Activated CD4-positive, alpha-beta T cell treated with anti-CD3 and anti-CD28 coated beads, Interleukin-2, amount 10 ng/mL, durations not matched to agents 24 days and 14 days (primary cell): ENCODE data around the gene BCKDHA. TPM values are rescaled to one million over a fixed set of nuclear protein-coding genes. Genes with fewer than 3 reads are reported as not detected.
"Not testable (repeated sequence)": the region's sequence is repeated elsewhere in the genome, so short reads cannot be mapped to it uniquely, and the experiment has no call there.

ENCODE experiments used
- DNase-seq: peaks from one replicate; pipeline ENCODE4 v3.0.0; 2022
- H3K27ac Mint-ChIP-seq: one replicate; pipeline ENCODE4 v1.8.0; 2022; ENCODE audit warnings: mild to moderate bottlenecking, mixed read lengths
- H3K27me3 Mint-ChIP-seq: one replicate; pipeline ENCODE4 v1.8.0; 2022; ENCODE audit warnings: mixed read lengths
- H3K36me3 Mint-ChIP-seq: one replicate; pipeline ENCODE4 v1.8.0; 2022; ENCODE audit warnings: low read depth, mild to moderate bottlenecking, mixed read lengths
- H3K4me1 Mint-ChIP-seq: one replicate; pipeline ENCODE4 v1.8.0; 2021; ENCODE audit warnings: mixed read lengths
- H3K4me3 Mint-ChIP-seq: one replicate; pipeline ENCODE4 v1.8.0; 2022; ENCODE audit warnings: mild to moderate bottlenecking, moderate library complexity, mixed read lengths
- H3K9me3 Mint-ChIP-seq: one replicate; pipeline ENCODE4 v1.8.0; 2021; ENCODE audit warnings: mixed read lengths
- intact Hi-C: fragments of 100-400 bp; cut with micrococcal nuclease; formaldehyde crosslinking; loops from one replicate; pipeline ENCODE4 v1.15.1; 2023
- total RNA-seq: library from RNA; stranded (reverse); gene quantifications from 2 replicates; pipeline ENCODE4 v1.2.3, GENCODE V29; 2022

The BCKDHA gene
- total RNA-seq, 1 donor from 2014 or later: 11.4 TPM

GRCh38 chr19:41357746-41358145 lies 39.9 kb upstream of the BCKDHA start:
- no peak for DNase-seq
- H3K4me3 Mint-ChIP-seq: peak overlapping the region; percentile 78
- intact Hi-C loops: loop anchor here (2.0 to 10.0 kb wide), 3 partner anchors 197 to 583 kb away; partner anchors contain the start of genes ARHGEF1, MIA and RAB4B
- H3K9me3 Mint-ChIP-seq: no peaks in the 10 kb centered on the region
- peaks cover 46% of the 10 kb centered on the region for H3K4me1 Mint-ChIP-seq
- peak overlapping the region; percentile 94 for H3K27ac Mint-ChIP-seq
- no peaks in the 10 kb centered on the region for H3K27me3 Mint-ChIP-seq
- peaks cover 24% of the 10 kb centered on the region for H3K36me3 Mint-ChIP-seq

GRCh38 chr19:41359741-41360140 lies 37.9 kb upstream of the BCKDHA start:
- Mint-ChIP-seq H3K4me1 (peaks cover 56% of the 10 kb centered on the region), H3K4me3 (no peak overlapping the region), H3K27me3 (no peaks in the 10 kb centered on the region), H3K36me3 (peaks cover 26% of the 10 kb centered on the region), H3K9me3 (no peaks in the 10 kb centered on the region), H3K27ac (peak overlapping the region; percentile 40)
- no peak for DNase-seq
- intact Hi-C loops: loop anchor here (5.0 to 10.0 kb wide), 3 partner anchors 173 to 585 kb away; partner anchors contain the start of genes ARHGEF1, MIA and RAB4B

- H3K4me3 Mint-ChIP-seq: no peak overlapping the region
- H3K27ac Mint-ChIP-seq: no peak overlapping the region
- intact Hi-C loops: loop anchor here (5.0 kb wide), 1 partner anchor 170 kb away; no protein-coding TSS in a partner anchor
Observed at GRCh38 chr19:41362143-41362847, 35.3 kb upstream of the BCKDHA start.

GRCh38 chr19:41363371-41363752 lies 34.3 kb upstream of the BCKDHA start:
- DNase-seq: no peak

More at GRCh38 chr19:41362143-41362847, 35.3 kb upstream of the BCKDHA start:
- DNase-seq: no peak
- Mint-ChIP-seq H3K27me3 (no peaks in the 10 kb centered on the region), H3K36me3 (peaks cover 13% of the 10 kb centered on the region), H3K4me1 (peaks cover 40% of the 10 kb centered on the region), H3K9me3 (no peaks in the 10 kb centered on the region)

GRCh38 chr19:41363753-41364523 lies 33.7 kb upstream of the BCKDHA start, which contains the start of gene B9D2:
TSS of gene B9D2 (minus strand) at chr19:41364149. CDS start at chr19:41363519, 630 bp downstream.
- H3K27ac Mint-ChIP-seq: peak within 1 kb of the TSS; percentile 99
- no peaks in the 10 kb centered on the region for H3K27me3 Mint-ChIP-seq
- H3K4me3 Mint-ChIP-seq: peak within 1 kb of the TSS; percentile 93
- intact Hi-C loops: loop anchor here (1.0 to 5.0 kb wide), 5 partner anchors 10 to 168 kb away; partner anchors contain the start of genes BCKDHA, DMAC2 and EXOSC5
- peaks cover 13% of the 10 kb centered on the region for H3K36me3 Mint-ChIP-seq
- H3K4me1 Mint-ChIP-seq: peaks cover 28% of the 10 kb centered on the region
- H3K9me3 Mint-ChIP-seq: no peaks in the 10 kb centered on the region
- DNase-seq: peak; percentile 99

More at GRCh38 chr19:41363371-41363752, 34.3 kb upstream of the BCKDHA start:
- H3K36me3 Mint-ChIP-seq: peaks cover 13% of the 10 kb centered on the region
- no peaks in the 10 kb centered on the region for H3K27me3 Mint-ChIP-seq
- H3K27ac Mint-ChIP-seq: peak overlapping the region; percentile 99
- no peaks in the 10 kb centered on the region for H3K9me3 Mint-ChIP-seq
- H3K4me1 Mint-ChIP-seq: peaks cover 31% of the 10 kb centered on the region
- peak overlapping the region; percentile 93 for H3K4me3 Mint-ChIP-seq
- intact Hi-C loops: loop anchor here (1.0 to 5.0 kb wide), 2 partner anchors 9 to 169 kb away; no protein-coding TSS in a partner anchor

- Mint-ChIP-seq H3K4me1 (peaks cover 27% of the 10 kb centered on the region), H3K36me3 (peaks cover 10% of the 10 kb centered on the region), H3K27ac (peak overlapping the region; percentile 99), H3K4me3 (peak overlapping the region; percentile 93), H3K27me3 (no peaks in the 10 kb centered on the region), H3K9me3 (no peaks in the 10 kb centered on the region)
- DNase-seq: no peak
- intact Hi-C loops: loop anchor here (1.0 to 5.0 kb wide), 4 partner anchors 33 to 168 kb away; partner anchors contain the start of genes BCKDHA, DMAC2 and EXOSC5
Observed at GRCh38 chr19:41364524-41365391, 32.9 kb upstream of the BCKDHA start.

GRCh38 chr19:41366089-41366488 lies 31.5 kb upstream of the BCKDHA start:
- H3K4me1 Mint-ChIP-seq: peaks cover 24% of the 10 kb centered on the region
- peak overlapping the region; percentile 59 for H3K27ac Mint-ChIP-seq
- no peaks in the 10 kb centered on the region for H3K9me3 Mint-ChIP-seq
- H3K27me3 Mint-ChIP-seq: no peaks in the 10 kb centered on the region
- peak overlapping the region; percentile 25 for H3K4me3 Mint-ChIP-seq
- intact Hi-C loops: no loop called here
- peak; percentile 67 for DNase-seq
- H3K36me3 Mint-ChIP-seq: peaks cover 5% of the 10 kb centered on the region

GRCh38 chr19:41367848-41368301 lies 29.7 kb upstream of the BCKDHA start:
- intact Hi-C loops: no loop called here
- H3K4me1 Mint-ChIP-seq: peaks cover 19% of the 10 kb centered on the region
- no peak overlapping the region for H3K27ac Mint-ChIP-seq
- no peak overlapping the region for H3K4me3 Mint-ChIP-seq
- H3K27me3 Mint-ChIP-seq: no peaks in the 10 kb centered on the region
- no peaks in the 10 kb centered on the region for H3K9me3 Mint-ChIP-seq
- peaks cover 5% of the 10 kb centered on the region for H3K36me3 Mint-ChIP-seq
- DNase-seq: no peak

- H3K36me3 Mint-ChIP-seq: no peaks in the 10 kb centered on the region
- no peak overlapping the region for H3K27ac Mint-ChIP-seq
- no peaks in the 10 kb centered on the region for H3K27me3 Mint-ChIP-seq
- peaks cover 6% of the 10 kb centered on the region for H3K4me1 Mint-ChIP-seq
- no peak for DNase-seq
- no peak overlapping the region for H3K4me3 Mint-ChIP-seq
- intact Hi-C loops: no loop called here
- no peaks in the 10 kb centered on the region for H3K9me3 Mint-ChIP-seq
Observed at GRCh38 chr19:41369769-41370168, 27.8 kb upstream of the BCKDHA start.

- DNase-seq, H3K4me3 Mint-ChIP-seq, H3K4me1 Mint-ChIP-seq, intact Hi-C loops, H3K9me3 Mint-ChIP-seq, H3K27me3 Mint-ChIP-seq, H3K27ac Mint-ChIP-seq, H3K36me3 Mint-ChIP-seq: not testable (repeated sequence)
Observed at GRCh38 chr19:41371119-41371518, 26.5 kb upstream of the BCKDHA start.

- no peak overlapping the region for H3K27ac Mint-ChIP-seq
- peaks cover 7% of the 10 kb centered on the region for H3K4me1 Mint-ChIP-seq
Observed at GRCh38 chr19:41371541-41371940, 26.1 kb upstream of the BCKDHA start.

GRCh38 chr19:41372501-41372900 lies 25.1 kb upstream of the BCKDHA start:
- H3K27ac Mint-ChIP-seq: no peak overlapping the region
- H3K27me3 Mint-ChIP-seq: no peaks in the 10 kb centered on the region
- intact Hi-C loops: no loop called here

More at GRCh38 chr19:41371541-41371940, 26.1 kb upstream of the BCKDHA start:
- Mint-ChIP-seq H3K36me3 (no peaks in the 10 kb centered on the region), H3K9me3 (no peaks in the 10 kb centered on the region), H3K4me3 (no peak overlapping the region), H3K27me3 (no peaks in the 10 kb centered on the region)
- DNase-seq: no peak
- intact Hi-C loops: no loop called here

GRCh38 chr19:41373993-41374392 lies 23.6 kb upstream of the BCKDHA start:
- no peak for DNase-seq
- Mint-ChIP-seq H3K27ac (no peak overlapping the region), H3K9me3 (no peaks in the 10 kb centered on the region), H3K36me3 (peaks cover 8% of the 10 kb centered on the region), H3K4me1 (peaks cover 13% of the 10 kb centered on the region), H3K27me3 (no peaks in the 10 kb centered on the region), H3K4me3 (no peak overlapping the region)
- intact Hi-C loops: no loop called here

More at GRCh38 chr19:41372501-41372900, 25.1 kb upstream of the BCKDHA start:
- peaks cover 8% of the 10 kb centered on the region for H3K36me3 Mint-ChIP-seq
- no peaks in the 10 kb centered on the region for H3K9me3 Mint-ChIP-seq
- no peak overlapping the region for H3K4me3 Mint-ChIP-seq
- H3K4me1 Mint-ChIP-seq: peaks cover 13% of the 10 kb centered on the region
- no peak for DNase-seq
